HG02588 (cell line): ENCODE data around the gene PCK2.

ENCODE experiments used
- ATAC-seq: cut with Tn5 transposase; IDR thresholded peaks from one replicate; pipeline ENCODE4 v1.9.1; 2021; ENCODE audit warnings: mild to moderate bottlenecking, moderate library complexity; ENCODE audit not compliant: unreplicated experiment

The PCK2 gene

DNA sequence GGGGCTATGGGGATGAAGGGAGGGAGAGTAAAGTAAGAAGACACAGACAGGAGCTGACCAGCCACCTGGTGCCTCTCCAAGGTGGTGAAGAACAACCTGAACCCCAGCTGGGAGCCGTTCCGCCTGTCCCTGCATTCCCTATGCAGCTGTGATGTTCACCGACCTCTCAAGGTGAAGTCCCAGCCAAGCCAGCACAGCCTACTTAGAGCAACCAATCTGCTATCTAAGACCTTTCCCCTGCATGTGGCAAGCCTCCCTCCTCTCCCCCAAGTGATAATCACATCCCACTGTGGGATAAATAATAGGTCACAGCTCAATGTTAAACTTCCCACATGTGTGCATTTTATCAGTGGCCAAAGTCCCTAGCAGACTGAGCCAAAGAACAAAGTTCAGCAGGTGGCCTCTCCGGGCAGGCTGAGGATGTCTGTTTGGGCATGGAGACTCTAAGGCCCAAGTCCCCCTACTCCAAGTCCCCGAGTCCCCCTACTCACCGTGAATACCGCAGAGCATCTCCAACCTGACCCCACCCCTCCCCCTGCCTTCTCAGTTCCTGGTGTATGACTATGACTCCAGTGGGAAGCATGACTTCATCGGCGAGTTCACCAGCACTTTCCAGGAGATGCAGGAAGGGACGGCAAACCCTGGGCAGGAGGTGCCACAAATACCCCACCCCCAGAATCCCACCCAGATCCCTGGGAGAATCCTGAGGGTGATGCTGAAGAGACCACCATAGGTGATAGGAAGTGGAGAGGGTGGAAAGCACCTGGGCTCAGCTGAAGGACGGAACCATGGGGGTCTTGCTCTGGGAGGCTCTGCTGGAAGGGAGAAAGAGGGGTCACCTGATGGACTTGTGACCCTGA lies 19.3 kb upstream of the PCK2 start:
- no peak for ATAC-seq

DNA sequence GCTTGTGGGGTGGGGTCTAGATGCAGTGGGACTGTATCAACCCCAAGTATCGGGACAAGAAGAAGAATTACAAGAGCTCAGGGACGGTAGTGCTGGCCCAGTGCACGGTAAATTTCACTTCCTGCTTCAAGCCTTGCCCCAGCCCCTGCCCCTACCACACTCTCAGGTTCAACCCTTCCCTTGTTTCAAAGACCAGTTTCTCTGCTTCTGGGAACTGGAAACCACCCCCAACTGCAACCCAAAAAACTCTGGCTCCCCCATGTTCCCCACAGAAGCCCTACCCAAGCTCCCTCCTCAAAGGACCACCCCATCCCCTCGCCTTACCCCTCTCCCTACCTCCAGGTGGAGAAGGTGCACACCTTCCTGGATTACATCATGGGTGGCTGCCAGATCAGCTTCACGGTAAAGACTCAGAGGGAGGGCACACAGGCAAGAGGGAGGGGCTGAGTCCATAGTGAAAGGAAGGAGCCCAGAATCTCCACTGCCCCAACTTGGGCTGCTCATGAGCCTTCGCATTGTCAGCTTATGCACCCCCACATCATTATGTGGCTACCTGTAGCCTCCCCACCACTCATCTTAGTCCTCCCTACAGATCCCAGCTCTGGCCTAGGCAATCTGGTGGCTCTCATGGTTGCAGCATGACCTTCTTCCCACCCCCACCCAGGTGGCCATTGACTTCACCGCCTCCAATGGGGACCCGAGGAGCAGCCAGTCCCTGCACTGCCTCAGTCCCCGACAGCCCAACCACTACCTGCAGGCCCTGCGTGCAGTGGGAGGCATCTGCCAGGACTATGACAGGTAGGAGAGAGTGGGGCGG lies 18.4 kb upstream of the PCK2 start:
- ATAC-seq: no peak

DNA sequence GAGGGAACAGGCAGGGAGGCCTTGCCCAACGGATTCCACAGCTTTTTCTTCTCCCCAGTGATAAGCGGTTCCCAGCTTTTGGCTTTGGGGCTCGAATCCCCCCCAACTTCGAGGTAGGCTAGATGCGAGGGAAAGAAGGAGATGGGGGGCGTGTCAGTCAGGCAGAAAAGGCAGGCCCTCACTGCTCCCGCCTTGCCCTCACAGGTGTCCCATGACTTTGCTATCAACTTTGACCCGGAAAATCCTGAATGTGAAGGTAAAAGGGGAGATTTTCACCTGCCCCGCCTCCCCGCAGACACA lies 17.9 kb upstream of the PCK2 start:
- ATAC-seq: no peak

DNA sequence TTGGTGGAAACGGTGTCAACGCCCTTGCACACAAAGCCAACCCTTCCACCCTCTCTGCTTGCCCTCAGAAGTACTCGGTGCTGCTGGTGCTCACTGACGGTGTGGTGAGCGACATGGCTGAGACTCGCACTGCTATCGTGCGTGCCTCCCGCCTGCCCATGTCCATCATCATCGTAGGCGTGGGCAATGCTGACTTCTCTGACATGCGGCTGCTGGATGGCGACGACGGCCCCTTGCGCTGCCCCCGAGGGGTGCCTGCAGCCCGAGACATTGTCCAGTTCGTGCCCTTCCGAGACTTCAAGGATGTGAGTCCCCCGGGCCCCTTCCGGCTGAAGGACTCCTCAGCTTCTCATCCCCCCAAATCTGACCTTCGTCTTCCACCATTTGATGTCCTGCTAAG lies 17.0 kb upstream of the PCK2 start:
- ATAC-seq: no peak

DNA sequence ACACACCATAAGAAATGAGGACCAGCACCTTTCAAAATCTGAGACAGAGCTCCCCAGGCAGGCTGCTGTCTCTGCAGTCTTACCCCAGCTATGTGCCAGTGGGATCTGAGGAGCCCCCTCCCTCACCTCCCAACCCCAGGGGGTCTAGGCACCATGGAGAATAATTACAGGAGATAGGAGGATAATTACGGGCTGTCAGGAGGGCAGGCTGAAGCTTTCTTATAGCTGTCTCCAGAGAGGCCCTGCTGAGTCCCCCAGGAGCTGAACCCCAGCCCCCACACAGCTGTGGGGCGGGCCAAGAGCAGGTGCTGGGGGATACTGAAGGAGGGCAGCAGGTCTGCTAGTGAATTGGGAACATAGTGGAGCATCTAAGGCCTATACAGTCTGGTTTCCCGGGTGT lies 16.0 kb upstream of the PCK2 start:
- ATAC-seq: no peak

DNA sequence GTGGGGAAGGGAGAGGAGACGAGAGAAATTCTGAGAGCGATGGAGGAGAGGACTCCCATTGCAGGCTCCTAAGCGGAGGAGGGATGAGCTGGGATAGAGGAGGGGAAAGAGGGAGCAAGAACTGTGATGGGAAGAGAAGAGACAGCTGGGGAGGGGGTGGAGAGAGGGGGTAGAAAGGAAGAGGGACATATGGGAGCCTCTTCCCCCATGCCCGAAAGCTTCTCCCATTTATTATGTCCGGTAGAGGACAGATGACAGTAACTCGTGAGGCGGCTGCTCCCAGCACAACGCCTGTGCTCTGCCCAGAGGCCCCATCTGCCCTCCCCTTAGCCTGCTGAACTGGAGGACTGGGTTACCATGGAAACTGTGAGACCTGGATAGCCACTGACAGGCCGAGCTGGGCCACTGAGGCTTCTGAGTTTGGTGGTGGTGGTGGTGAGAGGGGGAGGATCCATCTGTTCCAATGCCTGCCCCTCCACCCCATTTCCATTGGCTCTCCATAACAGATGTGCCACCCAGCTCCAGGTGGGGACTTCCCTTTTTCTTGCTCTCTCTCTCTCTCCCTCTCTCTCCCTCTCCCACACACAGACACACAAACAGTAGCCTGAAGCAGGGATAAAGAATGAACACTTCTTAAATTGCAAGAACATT lies 14.5 kb upstream of the PCK2 start:
- no peak for ATAC-seq

DNA sequence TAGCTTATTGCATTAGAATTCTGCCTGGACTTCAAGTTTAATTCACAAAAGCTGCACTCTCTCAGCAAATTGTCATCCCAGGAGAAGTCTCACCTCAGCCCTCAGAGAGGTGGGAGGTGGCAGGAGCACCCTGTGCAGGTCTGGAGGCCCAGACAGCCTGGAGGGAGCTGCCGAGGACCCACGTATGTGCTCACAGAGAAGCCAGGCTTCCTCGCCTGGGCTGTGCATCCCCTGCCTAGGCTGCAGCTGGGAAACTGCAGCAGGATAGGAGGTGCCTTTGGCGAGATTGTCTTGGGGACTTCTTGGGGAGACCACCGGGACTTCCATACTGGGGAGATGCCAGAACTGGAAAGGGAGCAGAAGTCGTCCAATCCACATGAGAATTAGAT lies 14.0 kb upstream of the PCK2 start:
- ATAC-seq: no peak

DNA sequence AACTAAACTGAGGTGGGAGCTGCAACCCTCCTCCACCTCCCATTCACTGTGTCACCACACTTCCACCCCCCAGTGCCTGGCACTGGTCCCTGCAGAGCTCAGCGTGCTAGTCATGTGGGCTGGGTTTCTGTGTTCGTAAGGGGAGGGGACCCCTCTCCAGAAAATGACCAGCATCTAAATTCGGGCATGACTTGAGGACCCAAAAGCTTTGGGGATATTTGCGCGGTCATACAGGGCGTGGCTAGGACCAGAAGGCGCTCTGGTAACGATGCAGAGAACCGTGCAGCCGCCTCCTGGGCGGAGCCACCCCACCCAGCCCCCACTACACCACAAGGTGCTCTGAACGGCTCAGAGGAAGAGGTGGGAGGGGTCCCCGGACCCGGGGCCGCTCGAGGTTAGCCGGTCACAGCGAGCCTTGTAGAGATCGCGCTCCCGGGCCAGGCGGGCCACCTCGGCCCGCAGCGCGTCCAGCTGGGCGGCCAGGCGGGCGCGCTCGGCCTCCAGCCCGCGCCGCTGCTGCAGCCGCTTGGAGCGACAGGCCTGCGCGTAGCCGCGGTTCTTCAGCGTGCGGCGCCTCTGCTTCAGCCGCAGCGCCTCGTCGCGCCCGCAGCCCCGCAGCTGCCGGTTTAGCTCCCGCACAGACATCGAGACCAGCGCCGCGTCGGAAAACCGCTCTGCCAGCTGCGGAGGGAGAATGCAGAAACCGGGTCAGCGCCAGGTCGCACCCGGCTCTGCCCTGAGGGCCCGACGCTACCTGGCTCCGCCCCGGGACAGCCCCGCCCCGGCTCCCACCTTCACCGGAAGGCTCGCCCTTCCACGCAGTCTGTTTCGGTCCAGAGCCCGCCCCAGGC lies 13.0 kb upstream of the PCK2 start:
- ATAC-seq: peak; percentile 87

DNA sequence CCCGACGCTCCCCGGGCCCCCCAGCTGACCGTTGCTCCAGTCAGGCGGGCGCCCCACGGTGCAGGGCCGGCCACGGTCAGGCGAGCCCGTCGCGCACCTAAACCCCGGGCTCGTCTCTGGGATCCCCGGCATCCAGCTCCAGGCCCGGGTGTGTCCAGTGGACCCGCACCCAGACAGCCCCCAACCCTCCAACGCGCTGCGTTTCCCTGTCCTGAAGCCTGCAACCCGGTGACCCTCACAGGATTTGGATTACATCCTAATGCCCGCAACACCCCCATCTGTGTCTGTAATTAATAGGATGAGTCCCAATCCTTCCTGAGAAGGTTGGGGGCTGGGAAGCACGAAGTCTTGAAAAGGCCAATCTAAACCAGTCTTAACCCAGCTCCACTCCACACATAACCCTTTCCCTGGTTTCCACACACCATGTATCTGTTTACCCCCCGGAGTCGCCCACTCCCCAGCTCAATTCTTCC lies 12.3 kb upstream of the PCK2 start:
- no peak for ATAC-seq

DNA sequence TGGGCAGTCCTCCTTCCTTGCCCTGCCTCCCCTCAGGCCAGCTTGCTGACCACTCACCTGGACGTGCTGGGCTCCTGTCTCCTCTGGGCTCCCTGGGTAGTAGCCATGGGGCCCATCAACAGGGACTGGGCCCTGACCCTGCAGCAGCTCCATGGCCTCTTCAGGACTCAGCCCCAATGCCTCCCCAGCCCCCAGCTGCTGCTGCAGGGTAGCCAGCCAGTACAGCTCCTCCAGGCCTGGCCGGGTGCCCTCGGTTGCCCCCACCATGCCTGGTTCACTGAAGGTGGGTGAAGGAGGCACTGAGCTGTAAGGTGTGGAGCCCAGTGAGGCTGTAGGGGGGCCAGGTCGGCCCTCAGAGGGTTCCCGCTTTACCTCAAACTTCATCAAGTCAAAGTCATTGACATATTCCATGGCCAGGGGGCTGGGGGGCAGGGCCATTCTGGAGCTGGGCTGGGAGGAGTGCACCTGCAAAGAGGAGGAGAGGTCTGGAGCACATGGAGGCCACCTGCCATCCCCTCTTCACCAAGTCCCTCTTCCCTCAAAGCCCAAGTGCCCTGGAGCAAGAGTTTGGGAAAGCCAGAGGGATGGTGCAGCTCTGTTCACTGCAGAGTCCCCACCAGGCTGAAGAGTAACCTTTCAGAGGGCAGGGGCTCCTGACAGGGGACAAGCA lies 11.6 kb upstream of the PCK2 start:
- no peak for ATAC-seq

DNA sequence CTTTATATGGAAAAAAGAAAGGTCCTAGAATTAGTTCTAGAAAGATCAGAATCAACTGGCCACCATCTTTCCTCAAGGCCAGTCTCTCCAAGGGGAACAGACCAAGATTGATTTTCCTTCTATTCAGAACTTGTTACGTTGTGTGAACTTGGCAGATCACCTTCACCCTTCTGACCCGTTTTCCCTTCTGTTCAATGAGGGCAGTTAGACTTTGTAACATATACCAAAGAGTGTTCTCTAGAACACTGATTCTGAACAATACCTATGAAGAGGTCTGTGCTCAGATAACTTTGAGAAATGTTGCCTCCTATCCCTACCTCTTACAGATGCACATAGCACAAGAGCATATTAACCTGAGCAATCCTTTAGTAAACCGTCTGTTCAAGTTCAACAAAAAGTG lies 10.6 kb upstream of the PCK2 start:
- no peak for ATAC-seq

DNA sequence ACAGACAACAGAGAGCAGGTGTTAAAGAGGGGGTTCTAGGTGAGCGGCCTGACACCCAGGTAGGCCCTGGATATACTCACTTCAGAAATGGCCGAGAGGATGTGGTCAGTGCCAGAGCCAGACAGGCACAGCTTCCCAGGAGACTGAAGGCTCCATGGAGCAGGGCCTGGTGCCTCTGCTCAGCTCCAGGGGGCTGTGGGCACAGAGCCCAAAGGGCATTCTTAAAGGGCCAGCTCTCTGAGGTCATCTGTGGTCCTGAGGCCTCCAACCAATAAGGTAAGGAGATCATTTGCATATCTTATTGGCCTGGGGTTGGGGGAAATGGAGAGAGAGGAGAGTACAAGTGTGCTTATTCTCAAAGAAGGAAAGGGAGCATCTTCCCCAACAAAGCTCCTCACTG lies 9.7 kb upstream of the PCK2 start:
- ATAC-seq: no peak

DNA sequence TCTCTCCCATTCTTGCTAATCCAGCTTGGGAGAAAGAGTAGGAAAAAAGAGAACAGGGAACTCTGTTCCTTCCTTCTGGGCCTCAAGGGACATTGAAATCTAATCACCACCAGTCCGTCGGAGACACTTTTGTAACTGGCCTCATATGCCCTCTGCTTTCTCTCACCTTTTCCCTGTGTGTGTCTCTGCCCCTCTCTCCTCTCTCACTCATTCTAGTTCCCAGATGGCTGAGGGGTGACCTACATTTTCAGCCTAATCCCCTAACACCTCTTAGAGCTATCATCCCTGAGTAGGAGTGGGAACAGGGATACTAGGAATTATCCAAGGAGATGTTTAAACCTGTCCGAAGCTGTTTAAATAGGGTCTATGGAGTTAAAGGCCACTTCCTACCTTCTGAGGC lies 8.9 kb upstream of the PCK2 start:
- ATAC-seq: no peak

DNA sequence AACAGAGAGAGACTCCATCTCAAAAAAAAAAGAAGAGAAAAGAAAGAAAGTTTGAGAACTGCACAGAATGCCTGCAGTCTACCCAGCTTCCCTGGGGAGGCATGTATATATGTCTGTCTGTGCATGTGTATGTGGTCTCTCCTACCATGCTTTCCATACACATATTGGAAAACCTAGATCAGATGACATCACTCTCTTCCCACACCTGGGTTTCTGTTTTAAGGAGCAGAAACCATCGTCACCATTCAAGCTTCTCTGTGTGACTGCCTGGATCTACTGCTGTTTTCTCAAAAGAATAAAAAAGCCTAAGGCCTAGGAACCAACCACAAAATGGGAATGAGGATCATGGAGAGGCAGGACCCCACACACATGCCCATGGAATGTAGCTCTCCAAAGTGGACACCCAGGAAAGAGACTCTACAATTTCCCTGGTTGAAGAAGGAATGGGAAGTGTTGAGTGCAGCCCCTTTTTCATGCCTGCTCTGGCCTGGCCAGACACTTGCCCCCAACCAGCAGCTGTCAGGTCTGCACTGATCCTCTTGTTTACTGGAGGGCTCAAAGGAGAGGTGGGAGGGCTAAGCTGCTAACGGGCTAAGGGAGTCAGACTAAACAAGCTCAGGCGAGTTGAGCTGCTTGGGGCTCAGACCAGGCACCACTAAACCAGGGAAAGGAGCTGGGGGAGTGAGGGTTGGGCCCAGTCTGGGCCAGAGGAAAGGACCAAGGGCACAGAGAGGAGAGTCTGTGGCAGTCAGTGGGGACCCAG lies 7.7 kb upstream of the PCK2 start:
- no peak for ATAC-seq

DNA sequence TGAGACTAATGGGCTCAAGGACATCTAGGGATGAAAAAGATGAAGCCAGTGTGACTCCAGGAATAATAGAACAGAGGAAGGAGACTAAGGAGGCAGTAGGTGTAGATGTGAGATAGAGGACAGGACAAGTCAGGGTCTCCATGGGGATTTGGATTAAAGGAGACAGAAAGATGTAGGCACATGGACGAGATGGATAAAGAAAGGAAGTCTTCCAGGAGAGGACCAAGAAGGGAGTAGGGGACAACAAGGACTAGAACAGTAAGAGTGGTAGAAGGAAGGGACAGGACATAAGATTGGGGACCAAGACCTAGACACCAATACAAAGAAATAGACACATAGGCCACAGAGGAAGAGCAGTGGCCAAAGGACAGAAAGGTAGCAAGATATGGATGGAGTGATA lies 7.1 kb upstream of the PCK2 start:
- no peak for ATAC-seq

DNA sequence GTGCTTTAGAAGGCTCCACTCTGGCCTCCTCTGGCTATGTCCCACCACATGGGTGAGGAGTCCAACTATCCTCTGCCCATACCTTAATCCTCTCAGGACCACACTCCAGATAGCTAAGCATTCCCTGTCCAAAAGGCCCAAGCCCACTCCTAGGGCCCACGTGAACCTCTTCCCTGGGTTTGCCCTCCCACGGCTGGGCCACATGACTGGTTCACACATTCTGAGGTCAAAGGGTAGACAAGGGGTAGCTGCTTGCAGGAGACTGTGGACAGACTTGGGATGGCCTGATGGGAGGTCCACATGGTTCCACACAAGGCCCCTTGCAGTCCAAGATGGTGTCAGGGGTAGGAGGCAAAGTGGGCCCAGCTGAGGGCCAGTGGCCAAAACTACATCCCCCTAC lies 6.0 kb upstream of the PCK2 start:
- no peak for ATAC-seq

DNA sequence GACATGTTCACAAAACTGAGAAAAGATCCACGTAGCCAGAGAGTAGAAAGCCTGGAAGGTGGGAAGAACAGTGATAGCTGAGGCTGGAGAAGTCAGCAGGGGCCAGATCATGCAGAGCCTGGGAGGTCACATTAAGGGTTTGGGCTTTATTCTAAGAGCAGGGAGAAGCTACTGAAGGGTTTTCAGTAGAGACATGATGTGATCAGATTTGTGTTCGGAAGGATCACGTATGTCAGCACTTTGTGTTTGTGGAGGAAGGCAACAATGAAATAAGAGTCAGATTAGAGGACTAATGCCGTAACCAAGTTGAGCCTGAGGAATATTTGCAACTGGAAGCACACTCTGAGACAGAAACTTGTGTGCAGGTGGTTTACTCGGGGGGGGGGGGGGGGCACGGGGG lies 4.2 kb upstream of the PCK2 start:
- no peak for ATAC-seq

DNA sequence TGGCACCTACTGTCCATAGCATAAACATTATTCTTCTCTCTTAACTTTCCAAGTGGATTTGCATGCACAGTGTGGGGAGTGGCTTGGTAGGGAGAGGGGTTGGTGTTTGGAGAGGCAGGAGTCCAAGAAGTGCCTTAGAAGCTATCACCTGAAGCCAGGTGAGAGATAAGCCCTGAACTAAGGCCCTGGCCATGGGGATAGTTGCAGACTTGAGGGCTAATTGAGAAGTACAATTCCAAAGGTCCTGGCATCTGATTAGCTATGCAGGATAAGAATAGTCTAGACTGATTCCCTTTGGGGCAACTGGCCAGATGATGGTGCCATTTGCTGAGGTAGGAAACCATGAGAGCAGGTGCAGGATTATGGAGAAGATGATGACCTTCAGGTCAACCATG lies 2.0 kb upstream of the PCK2 start:
- ATAC-seq: no peak

DNA sequence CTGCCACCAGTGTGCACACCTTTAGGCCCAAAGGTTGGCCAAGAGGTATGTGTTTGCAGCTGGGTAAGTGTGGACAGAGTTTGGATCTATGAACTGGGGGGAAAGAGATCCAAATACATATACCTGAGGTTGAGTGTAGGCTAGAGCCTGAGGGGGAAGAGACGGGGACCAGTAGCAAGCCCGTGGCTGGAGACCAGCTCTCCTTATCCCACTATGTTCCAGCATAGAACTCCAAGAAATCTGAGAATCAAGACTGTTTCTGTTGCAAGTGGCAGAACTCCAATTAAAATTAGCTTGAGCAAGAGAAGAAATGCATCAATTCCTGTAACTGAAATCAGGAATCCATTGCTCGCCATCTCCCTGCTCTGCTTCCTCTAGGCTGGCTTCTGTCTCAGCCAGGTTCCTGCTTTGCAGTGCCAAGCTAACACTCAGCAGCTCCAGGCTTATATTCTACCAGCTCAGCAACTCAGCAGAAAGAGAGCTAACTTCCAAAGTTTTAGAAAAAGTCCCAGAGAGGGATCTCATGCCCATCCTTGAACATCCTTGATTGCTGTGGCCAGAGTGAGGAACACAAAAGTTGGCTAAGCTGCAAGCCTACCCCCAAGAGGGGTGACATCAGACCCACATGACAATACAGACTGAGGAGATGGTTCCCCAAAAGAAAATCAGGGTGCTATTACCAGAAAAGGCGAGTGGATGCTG lies 1.5 kb upstream of the PCK2 start:
- ATAC-seq: no peak
